PFSK-1 (cell line): Measurements from ENCODE around the gene ATP13A3.

Source experiments
- FOXP2 ChIP-seq: optimal IDR thresholded peaks from 2 replicates; pipeline ENCODE3; 2011; ENCODE audit warnings: borderline replicate concordance, control low read depth, inconsistent platforms; ENCODE audit not compliant: insufficient read depth; ENCODE audit errors: extremely low read length, extremely low read depth
- POLR2AphosphoS5 ChIP-seq: IDR thresholded peaks from 2 replicates; pipeline ENCODE4 v1.6.1; 2012; ENCODE audit warnings: low read depth, mild to moderate bottlenecking, control low read depth, low read length, moderate library complexity
- SIN3A ChIP-seq: IDR thresholded peaks from 2 replicates; pipeline ENCODE4 v1.6.1; 2012; ENCODE audit warnings: mild to moderate bottlenecking, low read length, moderate library complexity, borderline replicate concordance; ENCODE audit not compliant: insufficient read depth
- TAF1 ChIP-seq: IDR thresholded peaks from 2 replicates; pipeline ENCODE4 v1.6.1; 2012; ENCODE audit warnings: low read length, control low read depth, borderline replicate concordance; ENCODE audit not compliant: insufficient read depth
- TF ChIP-seq, protein P1 (sequence below), 2 experiments: IDR thresholded peaks; 2 replicates each; pipeline versions ENCODE4 v1.6.1 to v1.8.0; 2011 to 2012; ENCODE audit warnings: low read depth in 2 of 2, low read length in 2 of 2, control low read depth in 1 of 2, inconsistent platforms in 1 of 2, mild to moderate bottlenecking in 1 of 2, moderate library complexity in 1 of 2; ENCODE audit not compliant: insufficient read depth in 1 of 2

Gene ATP13A3

GRCh38 chr3:194474675-194475074 lies 12.1 kb downstream of the ATP13A3 start:
- no peak for TF ChIP-seq SIN3A
- no peak for TF ChIP-seq FOXP2
- TF ChIP-seq, protein P1, sequence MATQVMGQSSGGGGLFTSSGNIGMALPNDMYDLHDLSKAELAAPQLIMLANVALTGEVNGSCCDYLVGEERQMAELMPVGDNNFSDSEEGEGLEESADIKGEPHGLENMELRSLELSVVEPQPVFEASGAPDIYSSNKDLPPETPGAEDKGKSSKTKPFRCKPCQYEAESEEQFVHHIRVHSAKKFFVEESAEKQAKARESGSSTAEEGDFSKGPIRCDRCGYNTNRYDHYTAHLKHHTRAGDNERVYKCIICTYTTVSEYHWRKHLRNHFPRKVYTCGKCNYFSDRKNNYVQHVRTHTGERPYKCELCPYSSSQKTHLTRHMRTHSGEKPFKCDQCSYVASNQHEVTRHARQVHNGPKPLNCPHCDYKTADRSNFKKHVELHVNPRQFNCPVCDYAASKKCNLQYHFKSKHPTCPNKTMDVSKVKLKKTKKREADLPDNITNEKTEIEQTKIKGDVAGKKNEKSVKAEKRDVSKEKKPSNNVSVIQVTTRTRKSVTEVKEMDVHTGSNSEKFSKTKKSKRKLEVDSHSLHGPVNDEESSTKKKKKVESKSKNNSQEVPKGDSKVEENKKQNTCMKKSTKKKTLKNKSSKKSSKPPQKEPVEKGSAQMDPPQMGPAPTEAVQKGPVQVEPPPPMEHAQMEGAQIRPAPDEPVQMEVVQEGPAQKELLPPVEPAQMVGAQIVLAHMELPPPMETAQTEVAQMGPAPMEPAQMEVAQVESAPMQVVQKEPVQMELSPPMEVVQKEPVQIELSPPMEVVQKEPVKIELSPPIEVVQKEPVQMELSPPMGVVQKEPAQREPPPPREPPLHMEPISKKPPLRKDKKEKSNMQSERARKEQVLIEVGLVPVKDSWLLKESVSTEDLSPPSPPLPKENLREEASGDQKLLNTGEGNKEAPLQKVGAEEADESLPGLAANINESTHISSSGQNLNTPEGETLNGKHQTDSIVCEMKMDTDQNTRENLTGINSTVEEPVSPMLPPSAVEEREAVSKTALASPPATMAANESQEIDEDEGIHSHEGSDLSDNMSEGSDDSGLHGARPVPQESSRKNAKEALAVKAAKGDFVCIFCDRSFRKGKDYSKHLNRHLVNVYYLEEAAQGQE (IDR thresholded peaks at IDR 0.05; ENCODE audit: insufficient read depth in 1 of 2, low read depth in 2 of 2, low read length in 2 of 2), result no peak
- TF ChIP-seq POLR2AphosphoS5, result no peak
- no peak for TF ChIP-seq TAF1

DNA sequence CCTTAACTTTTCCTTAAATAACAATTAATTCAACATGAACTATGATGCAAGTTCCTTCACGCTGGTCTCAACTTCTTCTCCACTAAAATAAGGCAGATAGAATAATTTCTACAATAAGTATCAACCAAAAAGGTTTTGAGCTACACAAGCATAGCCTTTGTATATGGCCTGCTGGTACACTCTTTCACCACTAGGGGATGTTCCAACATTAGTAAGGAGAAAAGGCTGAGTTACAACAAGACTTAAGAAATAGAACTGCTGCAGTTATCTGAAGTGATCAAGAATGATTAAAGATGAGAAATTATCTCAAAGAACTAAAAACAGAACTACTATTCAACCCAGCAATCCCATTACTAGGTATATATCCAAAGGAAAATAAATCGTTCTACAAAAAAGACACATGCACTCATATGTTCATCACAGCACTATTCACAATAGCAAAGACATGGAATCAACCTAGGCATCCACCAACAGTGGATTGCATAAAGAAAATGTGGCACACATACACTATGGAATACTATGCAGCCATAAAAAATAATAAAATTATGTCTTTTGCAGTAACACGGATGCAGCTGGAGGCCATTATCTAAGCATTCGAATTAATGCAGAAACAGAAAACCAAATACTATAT lies 14.4 kb downstream of the ATP13A3 start:
- TF ChIP-seq SIN3A (no peak), FOXP2 (no peak), POLR2AphosphoS5 (no peak), TAF1 (no peak)
- TF ChIP-seq, protein P1 (IDR thresholded peaks at IDR 0.05; ENCODE audit: insufficient read depth in 1 of 2, low read depth in 2 of 2, low read length in 2 of 2), result no peak

GRCh38 chr3:194471863-194472262 lies 14.9 kb downstream of the ATP13A3 start:
- TF ChIP-seq SIN3A, result no peak
- TF ChIP-seq, protein P1 (IDR thresholded peaks at IDR 0.05; ENCODE audit: insufficient read depth in 1 of 2, low read depth in 2 of 2, low read length in 2 of 2), result no peak
- TF ChIP-seq TAF1, result no peak
- no peak for TF ChIP-seq FOXP2
- no peak for TF ChIP-seq POLR2AphosphoS5

GRCh38 chr3:194470615-194471014 lies 16.2 kb downstream of the ATP13A3 start:
- TF ChIP-seq TAF1, result no peak

GRCh38 chr3:194469977-194470376 lies 16.8 kb downstream of the ATP13A3 start:
- TF ChIP-seq TAF1, result no peak
- TF ChIP-seq FOXP2, result no peak
- no peak for TF ChIP-seq SIN3A
- TF ChIP-seq POLR2AphosphoS5, result no peak
- TF ChIP-seq, protein P1 (IDR thresholded peaks at IDR 0.05; ENCODE audit: insufficient read depth in 1 of 2, low read depth in 2 of 2, low read length in 2 of 2), result no peak
